Activated T-cell treated with anti-CD3 and anti-CD28 coated beads for 1 hour (primary cell): Measurements from ENCODE around the gene RIN1.
"Not testable (repeated sequence)": the region's sequence is repeated elsewhere in the genome, so short reads cannot be mapped to it uniquely, and the experiment has no call there.

Experiments used
- DNase-seq: peaks from one replicate; pipeline ENCODE4 v3.0.0-alpha.2; 2020; ENCODE audit warnings: low read depth

RIN1 gene

DNA sequence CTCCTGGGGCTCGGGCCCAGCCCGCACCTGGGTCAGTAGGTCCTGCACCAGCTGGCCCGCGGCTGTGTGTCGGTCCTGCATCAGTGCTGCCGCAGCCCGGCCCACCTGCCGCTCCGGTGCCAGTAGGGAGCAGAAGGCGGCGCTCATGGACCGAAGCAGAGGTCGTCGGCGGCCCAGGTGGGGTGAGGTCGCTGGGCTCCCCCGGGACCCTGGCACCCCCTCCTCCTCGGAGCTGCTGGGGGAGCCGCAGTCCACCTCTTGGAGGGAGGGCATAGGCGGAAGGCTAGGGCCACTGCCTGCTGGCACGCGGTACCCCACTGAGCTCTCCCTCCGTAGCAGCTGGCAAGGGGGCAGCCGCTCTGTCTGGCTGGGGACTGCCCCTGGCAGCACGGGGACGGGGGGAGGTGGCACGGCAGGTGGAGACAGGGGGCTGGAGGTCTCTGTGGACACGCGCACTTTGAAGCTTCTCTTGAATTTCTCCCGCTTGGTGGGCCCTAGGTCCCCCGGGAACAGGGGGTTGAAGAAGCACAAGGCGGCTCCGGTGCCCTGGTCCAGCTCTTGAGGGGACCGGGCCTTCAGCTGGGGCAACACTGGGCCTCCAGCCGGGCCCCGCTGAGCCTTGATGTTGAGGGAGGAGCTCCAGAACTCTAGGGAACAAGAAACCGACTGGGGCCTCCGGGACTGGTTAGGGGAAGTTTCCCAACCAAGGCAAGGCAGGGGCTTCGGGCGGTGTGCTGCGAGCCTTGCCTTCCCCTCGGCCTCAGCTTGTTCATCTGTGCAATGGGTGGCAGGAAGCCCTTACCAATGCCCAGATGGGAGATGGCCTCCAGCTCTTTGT is 1.4 kb downstream of the RIN1 start:
- no peak for DNase-seq

- no peak for DNase-seq
Measured at GRCh38 chr11:66333896-66334604, 2.2 kb downstream of the RIN1 start.

GRCh38 chr11:66333220-66333877 is 2.9 kb downstream of the RIN1 start:
- no peak for DNase-seq

GRCh38 chr11:66332371-66333219 is 3.6 kb downstream of the RIN1 start:
- DNase-seq = no peak

DNA sequence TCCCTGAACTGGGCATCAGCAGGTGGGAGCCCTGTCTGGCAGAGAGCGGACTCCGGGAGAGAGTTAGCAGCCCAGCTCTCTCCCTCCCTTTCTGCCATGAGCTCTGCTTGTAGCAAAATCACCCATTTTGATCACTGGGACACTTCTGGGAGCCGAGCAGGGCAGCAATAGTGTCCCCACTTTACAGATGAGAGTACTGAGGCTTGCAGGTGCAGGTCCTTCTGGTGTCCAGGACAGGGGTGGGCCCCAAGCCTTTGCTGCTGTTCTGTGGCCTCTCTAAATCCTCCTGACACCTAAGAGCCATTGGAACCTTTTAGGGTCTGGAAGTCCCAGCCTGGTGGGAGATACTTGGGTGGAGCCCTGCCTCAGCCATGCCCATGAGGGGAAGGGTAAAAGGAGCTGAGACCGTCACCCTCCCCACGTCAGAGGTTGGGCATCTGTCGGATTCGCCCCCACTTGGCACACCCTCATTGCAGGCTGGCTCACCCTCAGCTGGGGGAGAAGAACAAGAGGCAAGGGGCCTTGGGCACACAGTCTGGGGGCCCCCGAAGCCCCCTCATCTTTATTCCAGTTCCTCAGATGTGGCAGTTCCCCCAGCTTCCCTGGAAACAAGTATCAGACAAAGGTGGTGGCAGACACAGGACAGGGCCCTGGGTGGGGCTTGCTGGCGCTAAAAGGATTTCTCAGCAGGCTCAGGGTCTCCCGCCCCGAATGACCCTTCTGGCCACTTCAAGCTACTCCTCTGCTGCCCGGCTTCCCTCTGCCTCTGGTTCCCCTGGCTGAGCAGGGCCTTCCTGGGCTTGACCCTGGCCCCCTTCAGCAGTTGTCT is 4.5 kb downstream of the RIN1 start:
- DNase-seq = no peak

DNA sequence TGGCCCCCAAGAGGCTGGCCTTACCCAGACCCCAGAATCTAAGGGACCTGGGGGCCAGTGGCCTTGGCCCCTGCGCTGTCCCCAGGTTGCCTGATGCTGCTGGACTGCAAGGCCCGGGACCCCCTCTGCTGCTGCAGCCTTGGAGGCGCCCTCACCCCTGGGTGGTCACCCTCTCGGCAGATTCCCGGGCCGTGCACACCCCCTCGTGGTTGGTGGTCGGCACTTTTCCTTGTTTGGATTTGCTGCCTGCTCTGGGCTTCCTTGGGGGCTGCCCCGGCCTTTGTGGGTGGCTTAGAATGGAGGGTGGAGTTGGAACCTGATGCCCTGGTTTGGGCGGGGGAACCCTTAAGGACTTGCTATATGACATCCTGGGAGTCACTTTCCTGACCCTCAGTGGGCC is 5.3 kb downstream of the RIN1 start:
- no peak for DNase-seq

- DNase-seq = no peak
Measured at GRCh38 chr11:66329165-66329673, 7.0 kb downstream of the RIN1 start.

DNA sequence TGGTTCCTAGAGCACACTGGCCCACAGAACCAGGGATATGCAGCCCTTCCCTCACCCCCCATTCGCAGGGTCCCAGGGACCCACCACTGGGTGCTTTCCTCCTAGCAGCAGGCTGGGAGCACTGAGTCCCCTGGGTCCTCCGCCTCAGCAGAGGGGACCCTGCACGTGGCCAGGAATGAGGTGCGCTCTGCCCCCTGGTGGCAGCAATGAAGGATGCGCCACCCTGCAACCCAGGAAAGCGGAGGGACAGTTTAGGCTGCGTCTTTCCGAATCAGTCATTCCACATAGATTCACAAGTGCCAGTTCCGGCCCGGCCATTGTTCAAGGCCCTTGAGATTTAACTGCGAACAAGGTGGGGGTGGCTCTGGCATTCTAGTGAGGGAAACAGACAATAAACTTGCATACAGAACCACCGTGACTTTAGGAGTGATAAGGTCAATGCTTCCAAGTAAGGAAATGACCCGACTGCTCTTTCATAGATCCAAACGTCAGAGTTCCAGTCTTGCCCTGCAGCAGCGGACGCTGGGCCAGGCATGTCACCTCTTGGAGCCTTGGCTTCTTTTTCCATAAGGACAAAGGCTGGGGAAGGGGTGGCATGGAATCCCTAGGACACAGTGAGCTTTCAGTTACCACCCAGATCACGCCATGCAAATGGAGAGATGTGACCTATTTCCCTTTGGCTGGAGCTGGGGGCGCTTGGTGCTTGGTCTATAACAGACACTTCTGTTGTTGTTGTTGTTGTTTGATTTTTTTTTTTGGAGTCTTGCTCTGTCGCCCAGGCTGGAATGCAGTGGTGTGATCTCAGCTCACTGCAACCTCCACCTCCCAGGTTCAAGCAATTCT is 7.7 kb downstream of the RIN1 start:
- peak; percentile 77 for DNase-seq

- DNase-seq = no peak
Measured at GRCh38 chr11:66328031-66328301, 8.3 kb downstream of the RIN1 start.

- no peak for DNase-seq
Measured at GRCh38 chr11:66327171-66328030, 8.8 kb downstream of the RIN1 start.

DNA sequence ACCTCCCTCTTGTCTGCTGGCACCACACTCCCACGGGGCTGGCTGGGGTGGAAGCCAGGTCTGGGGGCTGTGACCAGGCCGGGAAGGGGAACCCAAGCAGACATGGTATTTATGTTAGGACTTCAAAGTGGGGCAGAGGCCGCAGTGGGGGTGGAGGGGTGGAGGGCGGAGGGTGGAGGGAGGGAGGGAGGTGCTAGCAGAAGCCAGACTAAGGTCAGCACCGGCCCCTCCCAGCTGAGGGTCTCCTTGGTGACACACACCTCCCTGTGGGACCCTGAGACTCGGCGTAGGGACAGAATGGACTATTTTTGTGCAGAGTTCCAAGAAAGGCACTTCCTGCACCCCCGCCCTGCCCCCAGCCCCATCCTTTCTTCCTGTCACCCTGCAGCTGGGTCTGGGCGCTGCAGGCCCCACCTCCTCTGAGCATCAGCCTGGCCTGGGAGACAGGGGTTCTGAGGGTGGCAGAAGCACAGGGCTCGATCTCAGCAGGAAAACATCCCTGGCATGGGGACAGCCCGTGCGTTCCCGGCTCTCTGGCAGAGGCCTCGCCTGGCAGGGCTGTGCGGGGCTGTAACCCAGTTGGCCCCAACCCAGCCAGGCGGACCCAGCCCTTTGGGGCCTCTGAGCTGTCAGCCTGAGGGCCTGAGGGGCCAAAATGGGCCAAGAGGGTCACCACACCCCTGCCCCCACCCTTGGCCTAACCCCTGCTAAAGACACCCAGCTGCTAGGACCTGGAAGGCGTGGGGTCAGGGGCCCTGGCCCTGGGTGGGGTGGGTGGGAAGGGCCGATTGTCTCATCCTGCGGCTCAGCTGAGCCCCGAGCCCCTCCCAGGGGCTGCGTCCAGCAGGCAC is 9.7 kb downstream of the RIN1 start:
- no peak for DNase-seq

DNA sequence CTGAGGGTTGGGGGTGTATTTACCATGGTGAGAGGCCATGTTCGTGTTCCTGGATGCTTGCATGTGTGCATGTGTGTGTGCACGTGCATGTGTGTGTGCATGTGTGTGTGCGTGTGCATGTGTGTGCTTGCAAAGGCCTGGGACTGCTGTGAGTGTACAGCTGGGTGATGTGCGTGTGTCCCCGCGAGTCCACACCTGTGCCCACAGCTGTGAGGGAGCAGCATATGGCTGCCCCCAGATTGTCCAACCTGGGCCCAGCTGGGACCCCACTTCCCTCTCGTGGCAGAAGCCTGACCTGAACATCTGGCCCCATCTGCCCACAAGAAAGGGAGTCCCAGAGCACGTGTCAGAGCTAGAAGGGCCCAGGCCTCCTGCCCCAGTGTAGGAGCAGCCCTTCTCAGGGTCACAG is 11.0 kb downstream of the RIN1 start:
- no peak for DNase-seq

GRCh38 chr11:66324664-66325063 is 11.6 kb downstream of the RIN1 start:
- no peak for DNase-seq

GRCh38 chr11:66323684-66324083 is 12.6 kb downstream of the RIN1 start:
- DNase-seq = no peak

GRCh38 chr11:66322732-66323427 is 13.4 kb downstream of the RIN1 start:
- DNase-seq = no peak

GRCh38 chr11:66321606-66322005 is 14.6 kb downstream of the RIN1 start:
- DNase-seq = no peak

DNA sequence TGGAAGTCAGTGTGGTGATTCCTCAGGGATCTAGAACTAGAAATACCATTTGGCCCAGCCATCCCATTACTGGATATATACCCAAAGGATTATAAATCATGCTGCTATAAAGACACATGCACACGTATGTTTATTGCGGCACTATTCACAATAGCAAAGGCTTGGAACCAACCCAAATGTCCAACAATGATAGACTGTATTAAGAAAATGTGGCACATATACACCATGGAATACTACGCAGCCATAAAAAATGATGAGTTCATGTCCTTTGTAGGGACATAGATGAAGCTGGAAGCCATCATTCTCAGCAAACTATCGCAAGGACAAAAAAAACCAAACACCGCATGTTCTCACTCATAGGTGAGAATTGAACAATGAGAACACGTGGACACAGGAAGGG is 15.5 kb downstream of the RIN1 start:
- not testable (repeated sequence) for DNase-seq

GRCh38 chr11:66320289-66320688 is 15.9 kb downstream of the RIN1 start:
- not testable (repeated sequence) for DNase-seq
